Large intestine (tissue), 1 donor: ENCODE measurements around the gene PITPNC1. TPM values are rescaled to one million over a fixed set of nuclear protein-coding genes. Genes with fewer than 3 reads are reported as not detected.

Experiments
- polyA plus RNA-seq: library from polyadenylated mRNA; unstranded; fragments of 120-200 nt; gene quantifications from one replicate; pipeline ENCODE4 v1.2.1, GENCODE V29; 2013

Gene PITPNC1
- polyA plus RNA-seq, 1 donor, result 6.7 TPM

Other genes starting within 250 kb of the PITPNC1 start
- 25.7 TPM for gene HELZ, start 132.1 kb upstream of the PITPNC1 start, polyA plus RNA-seq
- gene PSMD12, start 10.7 kb upstream of the PITPNC1 start, polyA plus RNA-seq, result 34.1 TPM